Kasumi-1 (cell line): ENCODE measurements around the gene MRPL52.
A peak's percentile ranks its signal among the peaks of the same experiment; 100 is the strongest.
"Not testable (repeated sequence)": the region's sequence is repeated elsewhere in the genome, so short reads cannot be mapped to it uniquely, and the experiment has no call there.

ENCODE experiments used
- DNase-seq, 2 experiments: peaks; one replicate each; lab custom pipeline; 2025; lab: John Stamatoyannopoulos, UW

The MRPL52 gene

DNA sequence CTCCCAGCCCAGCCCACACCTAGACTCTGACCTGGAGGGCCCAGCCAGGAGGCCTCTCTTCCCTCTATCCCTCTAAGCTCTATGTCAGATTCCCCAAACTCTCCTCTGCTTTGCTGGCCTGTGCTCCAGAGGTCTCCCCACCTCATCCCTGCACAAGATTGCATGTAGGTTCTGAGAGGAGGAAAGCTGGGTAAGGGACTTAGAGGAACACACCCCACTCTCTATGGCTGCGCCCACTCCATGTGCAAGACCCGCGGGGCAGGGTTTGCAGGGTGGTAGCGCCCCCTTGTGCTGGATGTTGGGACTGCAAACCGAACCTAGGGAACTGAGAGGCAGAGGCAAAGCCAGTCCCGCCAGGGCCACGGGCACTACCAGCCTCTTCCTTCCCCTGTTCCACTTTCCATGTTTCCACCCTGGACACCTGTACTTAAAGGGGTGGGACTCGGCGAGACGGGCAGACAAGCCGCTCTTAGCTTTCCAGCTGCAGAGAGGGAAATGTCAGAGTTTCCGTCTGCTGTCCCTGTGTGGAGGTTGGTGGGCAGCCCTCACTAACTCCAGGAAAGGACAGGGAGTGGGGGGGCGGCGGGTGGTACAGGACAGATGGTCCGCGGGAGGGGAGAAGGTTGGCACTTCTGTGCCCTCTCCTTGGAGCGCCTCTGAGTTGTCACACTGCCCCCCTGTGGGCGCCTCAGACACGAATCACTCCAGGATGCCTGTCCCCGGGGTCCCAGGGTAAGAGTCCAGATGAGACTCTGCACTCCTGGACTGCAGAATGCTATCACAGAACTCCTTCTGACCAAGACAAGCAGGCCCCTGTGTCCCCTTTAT is 23.5 kb downstream of the MRPL52 start:
- peak; percentile 80 to 83 for DNase-seq

DNA sequence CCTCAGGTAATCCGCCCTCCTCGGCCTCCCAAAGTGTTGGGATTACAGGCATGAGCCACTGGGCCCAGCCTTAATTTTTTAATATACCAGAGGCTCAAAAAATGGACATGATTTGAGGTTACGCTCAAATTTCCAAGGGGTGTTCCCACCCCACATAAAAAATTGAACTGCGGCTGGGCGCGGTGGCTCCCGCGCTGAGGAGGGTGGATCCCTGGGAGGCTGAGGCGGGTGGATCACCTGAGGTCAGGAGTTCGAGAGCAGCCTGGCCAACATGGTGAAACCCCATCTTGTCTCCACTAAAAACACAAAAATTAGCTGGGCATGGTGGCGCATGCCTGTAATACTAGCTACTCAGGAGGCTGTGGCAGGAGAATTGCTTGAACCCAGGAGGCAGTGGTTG is 24.6 kb downstream of the MRPL52 start:
- DNase-seq, result not testable (repeated sequence)

DNA sequence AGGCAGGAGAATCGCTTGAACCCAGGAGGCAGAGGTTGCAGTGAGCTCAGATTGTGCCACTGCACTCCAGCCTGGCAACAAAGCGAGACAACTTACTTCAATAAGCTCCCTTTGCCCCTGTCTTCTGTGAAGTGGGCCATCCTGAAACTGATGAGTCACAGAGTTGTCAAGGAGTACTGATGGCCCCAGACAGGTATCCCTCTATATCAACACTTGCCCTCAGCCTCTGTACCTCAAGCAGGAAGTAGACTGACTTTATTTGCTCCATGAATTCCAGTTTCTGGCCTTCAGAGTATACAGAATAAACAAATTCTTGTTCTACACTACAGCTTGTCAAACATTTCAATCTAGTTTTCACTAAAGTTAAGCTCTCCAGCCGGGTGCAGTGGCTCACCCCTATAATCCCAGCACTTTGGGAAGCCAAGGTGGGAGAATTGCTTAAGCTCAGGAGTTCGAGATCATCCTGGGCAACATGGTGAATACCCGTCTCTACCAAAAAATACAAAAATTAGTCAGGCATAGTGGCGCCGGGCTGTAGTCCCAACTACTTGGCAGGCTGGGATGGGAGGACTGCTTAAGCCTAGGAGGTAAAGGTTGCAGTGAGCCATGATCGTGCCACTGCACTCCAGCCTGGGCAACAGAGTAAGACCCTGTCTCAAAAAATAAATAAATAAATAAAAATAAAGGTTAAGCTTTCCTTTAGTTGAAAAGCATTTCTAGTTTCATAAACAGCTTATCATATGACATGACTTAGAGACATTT is 25.5 kb downstream of the MRPL52 start:
- no peak for DNase-seq

DNA sequence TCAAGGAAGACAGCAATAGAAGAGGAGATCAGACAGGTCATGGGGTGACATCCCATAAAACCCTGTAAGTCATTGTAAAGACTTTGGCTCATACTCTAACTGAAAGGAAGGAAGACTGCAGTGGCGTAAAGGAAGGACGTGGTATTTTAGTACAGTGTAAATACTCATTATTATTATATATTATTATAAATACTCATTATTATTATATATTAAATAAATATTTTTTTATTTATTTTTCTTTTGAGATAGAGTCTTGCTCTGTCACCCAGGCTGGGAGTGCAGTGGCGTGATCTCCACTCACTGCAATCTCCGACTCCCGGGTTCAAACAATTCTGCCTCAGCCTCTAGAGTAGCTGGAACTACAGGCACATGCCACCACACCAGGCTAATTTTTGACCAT is 26.7 kb downstream of the MRPL52 start:
- DNase-seq, result no peak

DNA sequence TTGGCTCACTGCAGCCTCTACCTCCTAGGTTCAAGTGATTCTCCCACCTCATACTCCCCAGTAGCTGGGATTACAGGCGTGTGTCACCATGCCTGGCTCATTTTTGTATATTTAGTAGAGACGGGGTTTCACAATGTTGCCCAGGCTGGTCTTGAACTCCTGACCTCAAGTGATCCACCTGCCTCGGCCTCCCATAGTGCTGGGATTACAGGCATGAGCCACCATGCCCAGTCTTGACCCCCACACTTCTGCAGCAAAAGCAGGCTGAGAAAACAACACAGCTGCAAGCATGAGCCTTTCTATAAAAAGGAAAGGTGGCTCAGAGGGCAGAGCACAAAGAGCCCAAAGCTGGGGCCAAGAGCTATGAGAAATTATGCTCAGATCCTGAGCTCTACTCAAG is 30.7 kb downstream of the MRPL52 start:
- not testable (repeated sequence) for DNase-seq

DNA sequence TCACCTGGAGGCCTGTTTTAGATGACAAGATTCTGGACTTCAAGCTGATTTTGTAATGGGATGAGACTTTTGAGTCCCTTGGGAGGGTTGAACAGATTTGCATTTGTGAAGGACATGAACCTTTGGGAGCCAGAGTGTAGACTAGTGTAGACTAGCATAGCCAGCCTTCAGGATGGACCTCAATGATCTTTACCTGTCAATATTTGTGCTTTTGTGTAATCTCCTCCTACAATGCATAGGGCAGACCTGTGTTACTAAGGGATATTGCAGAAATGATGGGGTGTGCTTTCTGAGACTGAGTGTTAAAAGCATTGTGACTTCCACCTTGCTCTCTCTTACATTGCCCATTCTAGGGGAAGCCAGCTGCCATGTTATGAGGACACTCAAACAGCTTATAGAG is 32.0 kb downstream of the MRPL52 start:
- DNase-seq, result no peak

DNA sequence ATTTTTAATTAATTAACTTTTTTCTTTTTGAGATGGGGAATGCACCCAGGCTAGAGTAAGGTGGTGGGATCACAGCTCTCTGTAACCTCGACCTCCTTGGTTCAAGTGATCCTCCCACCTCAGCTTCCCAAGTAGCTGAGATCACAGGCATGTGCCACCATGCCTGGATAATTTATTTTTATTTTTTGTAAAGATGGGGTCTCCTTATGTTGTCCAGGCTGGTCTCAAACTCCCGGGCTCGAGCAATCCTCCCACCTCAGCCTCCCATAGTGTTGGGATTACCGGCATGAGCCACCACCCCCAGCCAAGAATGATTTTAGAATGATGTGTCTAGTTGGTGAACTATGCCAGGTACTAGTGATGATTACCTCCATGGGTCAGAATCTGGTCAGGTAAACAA is 35.3 kb downstream of the MRPL52 start:
- DNase-seq, result no peak

DNA sequence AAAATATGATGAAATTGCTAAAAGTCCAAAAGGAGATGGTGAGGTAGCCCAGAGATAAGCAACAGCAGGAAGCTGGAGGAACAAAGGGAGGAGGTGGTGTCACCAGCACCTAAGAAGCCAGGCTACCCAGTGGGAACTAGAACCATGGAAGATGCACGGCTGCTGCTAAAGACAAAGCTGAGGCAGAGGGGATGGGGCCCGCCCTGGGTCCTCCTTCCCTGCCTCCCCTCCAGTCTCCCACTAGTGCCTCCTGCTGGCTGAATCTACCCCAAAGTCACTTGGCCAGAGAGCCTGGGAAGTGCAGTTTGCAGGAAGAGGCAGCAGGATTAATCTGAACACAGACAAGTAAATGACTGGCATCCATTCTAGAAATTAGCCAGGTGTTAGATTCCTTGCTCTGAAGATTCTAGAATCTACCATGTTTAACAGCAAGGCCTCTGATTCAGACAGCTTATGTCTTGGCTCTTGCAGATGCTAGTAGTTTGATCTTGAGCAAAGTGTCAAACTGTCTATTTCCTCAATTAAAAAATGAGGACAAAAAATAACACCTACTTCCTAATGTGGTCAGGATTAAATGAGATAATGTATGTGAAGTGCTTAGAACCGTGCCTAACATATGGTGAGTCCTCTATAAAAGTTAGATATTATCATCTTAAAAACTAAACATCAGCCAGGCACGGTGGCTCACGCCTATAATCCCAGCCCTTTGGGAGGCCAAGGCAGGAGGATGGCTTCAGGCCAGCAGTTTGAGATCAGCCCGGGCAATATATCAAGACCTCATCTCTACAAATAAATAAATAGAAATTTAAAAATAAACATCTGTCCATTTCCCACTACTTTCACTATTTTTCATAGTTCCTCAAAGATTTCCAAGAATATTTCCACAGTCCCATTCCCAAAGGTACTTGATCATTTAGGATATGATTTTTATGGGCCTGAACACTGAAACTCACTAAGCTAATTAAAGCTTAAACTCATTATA is 36.0 kb downstream of the MRPL52 start:
- peak in 1 of 2 experiments; percentile 16 for DNase-seq

DNA sequence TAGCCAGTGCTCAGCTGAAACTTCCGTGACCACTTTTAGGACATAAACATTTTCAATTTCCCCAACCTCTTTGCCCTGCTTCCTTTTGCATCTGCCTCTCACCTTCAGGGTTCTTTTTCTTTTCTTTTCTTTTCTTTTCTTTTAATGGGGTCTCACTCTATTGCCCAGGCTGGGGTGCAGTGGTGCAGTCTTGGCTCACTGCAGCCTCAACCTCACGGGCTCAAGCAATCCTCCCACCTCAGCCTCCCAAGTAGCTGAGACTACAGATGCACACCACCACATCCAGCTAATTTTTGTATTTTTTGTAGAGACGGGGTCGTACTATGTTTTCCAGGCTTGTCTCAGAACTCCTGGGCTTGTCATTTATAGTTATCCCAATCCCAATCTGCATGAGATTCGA is 37.2 kb downstream of the MRPL52 start:
- no peak for DNase-seq

DNA sequence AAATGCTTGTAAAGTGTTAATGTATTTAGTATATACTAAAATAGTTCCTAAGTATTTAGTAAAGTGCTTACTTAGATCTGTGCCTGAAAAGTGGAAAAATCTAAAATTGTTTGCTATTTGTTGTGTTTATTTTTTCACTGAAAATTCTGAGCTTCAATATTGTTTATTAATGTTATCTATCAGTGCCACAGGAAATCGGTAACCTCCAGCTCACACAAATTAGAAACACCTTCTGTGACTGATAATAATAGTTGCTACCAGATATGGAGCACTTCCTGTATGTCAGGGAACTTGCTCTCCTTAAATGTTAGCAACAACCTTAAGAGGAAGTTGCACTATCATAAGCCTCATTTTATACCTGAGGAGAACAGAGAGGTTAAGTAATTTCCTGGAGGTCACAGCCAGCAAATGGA is 41.1 kb downstream of the MRPL52 start:
- DNase-seq, result peak in 1 of 2 experiments; percentile 79

DNA sequence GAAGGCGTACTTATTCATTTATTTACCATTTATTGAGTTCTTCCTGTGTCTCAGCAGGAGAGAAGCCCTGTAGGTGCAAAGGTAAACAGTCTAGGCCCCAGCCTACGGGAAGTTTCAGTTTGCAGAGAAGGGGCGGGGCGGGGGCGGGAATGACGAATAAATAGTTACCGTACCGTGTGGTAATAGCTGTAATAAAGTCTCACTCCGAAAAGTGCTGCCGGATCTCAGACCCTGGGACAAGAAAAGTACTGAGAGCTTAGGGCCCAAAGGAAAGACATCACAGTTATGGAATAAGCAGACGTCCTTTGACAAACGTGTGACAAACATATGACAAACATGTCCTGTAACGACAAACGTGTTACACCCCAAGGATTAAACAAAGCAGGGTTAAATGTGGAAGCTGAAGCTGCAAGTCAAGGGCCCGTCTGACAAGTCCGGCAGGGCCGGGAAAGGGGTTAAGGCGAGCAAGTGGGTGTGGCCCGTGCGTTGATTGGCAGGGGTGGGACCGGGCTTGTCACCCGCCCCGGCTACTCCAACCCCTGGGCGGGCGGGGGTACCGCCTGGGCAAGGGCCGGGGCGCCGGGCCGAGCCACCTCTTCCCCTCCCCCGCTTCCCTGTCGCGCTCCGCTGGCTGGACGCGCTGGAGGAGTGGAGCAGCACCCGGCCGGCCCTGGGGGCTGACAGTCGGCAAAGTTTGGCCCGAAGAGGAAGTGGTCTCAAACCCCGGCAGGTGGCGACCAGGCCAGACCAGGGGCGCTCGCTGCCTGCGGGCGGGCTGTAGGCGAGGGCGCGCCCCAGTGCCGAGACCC is 41.7 kb downstream of the MRPL52 start, which contains the start of gene LRP10:
Gene LRP10, plus strand, starts transcription at position 517 of the 809 bp plus-strand sequence. CDS start 564 bp downstream, outside the sequence.
- peak; percentile 79 for DNase-seq

DNA sequence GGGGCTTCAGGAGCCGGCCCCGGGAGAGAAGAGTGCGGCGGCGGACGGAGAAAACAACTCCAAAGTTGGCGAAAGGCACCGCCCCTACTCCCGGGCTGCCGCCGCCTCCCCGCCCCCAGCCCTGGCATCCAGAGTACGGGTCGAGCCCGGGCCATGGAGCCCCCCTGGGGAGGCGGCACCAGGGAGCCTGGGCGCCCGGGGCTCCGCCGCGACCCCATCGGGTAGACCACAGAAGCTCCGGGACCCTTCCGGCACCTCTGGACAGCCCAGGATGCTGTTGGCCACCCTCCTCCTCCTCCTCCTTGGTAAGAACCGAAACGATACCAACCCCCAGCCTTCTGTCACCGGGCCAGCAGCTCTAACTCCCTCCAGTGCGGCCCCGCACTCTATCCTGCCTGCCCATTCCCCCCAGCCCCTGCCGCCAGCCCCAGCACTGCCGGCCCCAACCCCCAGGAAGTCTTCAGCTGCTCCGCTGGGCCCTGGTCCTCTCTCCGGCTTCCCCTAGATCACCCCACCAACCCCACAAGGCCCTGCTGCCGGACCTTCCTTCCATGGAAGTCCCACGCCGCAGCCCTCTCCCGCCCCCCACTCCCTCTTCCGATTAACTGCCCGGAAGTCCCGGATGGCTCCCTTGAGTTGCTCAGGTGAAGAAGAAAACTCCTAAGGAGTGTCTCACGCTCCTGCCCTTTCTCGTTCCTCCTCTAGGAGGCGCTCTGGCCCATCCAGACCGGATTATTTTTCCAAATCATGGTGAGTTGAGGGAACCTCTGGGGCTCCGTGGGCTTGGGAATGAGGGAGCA is 42.5 kb downstream of the MRPL52 start:
- DNase-seq, result peak; percentile 64 to 72

DNA sequence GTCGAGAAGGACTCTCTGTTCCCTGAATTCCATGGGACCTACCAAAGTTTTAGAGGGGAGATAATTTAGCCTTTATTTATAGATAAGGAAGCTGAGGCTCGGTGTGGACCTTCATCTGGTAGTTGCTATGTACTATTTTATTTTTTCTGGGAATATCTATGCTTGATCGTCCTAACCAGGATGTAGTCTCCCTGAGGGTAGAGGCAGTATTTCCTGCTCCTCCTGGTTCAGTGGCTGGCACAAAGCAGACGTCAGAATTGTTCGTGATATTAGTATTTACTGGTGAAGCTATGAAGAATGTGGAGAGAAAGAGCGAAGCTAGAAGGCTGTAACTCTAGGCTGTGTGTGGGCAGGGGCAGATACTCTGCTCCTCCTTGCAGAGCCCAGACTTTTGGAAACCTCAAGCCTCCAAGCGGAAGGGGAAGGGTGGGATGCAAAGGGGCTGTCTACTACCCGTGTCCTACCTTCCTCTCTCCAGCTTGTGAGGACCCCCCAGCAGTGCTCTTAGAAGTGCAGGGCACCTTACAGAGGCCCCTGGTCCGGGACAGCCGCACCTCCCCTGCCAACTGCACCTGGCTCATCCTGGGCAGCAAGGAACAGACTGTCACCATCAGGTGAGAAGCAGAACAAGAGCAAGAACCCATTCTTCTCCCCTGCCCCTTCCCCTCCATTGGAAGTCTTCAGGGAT is 43.3 kb downstream of the MRPL52 start:
- no peak for DNase-seq

DNA sequence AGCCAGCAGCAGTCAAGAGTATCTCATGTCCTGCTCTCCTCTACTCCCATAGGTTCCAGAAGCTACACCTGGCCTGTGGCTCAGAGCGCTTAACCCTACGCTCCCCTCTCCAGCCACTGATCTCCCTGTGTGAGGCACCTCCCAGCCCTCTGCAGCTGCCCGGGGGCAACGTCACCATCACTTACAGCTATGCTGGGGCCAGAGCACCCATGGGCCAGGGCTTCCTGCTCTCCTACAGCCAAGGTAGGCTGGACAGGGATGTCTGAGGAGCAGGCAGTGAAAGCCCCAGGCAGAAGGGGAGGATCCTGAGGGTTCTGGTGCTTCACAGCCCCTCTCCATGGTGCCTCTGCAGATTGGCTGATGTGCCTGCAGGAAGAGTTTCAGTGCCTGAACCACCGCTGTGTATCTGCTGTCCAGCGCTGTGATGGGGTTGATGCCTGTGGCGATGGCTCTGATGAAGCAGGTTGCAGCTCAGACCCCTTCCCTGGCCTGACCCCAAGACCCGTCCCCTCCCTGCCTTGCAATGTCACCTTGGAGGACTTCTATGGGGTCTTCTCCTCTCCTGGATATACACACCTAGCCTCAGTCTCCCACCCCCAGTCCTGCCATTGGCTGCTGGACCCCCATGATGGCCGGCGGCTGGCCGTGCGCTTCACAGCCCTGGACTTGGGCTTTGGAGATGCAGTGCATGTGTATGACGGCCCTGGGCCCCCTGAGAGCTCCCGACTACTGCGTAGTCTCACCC is 45.5 kb downstream of the MRPL52 start:
- DNase-seq, result no peak

DNA sequence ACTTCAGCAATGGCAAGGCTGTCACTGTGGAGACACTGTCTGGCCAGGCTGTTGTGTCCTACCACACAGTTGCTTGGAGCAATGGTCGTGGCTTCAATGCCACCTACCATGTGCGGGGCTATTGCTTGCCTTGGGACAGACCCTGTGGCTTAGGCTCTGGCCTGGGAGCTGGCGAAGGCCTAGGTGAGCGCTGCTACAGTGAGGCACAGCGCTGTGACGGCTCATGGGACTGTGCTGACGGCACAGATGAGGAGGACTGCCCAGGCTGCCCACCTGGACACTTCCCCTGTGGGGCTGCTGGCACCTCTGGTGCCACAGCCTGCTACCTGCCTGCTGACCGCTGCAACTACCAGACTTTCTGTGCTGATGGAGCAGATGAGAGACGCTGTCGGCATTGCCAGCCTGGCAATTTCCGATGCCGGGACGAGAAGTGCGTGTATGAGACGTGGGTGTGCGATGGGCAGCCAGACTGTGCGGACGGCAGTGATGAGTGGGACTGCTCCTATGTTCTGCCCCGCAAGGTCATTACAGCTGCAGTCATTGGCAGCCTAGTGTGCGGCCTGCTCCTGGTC is 46.1 kb downstream of the MRPL52 start:
- DNase-seq, result no peak

DNA sequence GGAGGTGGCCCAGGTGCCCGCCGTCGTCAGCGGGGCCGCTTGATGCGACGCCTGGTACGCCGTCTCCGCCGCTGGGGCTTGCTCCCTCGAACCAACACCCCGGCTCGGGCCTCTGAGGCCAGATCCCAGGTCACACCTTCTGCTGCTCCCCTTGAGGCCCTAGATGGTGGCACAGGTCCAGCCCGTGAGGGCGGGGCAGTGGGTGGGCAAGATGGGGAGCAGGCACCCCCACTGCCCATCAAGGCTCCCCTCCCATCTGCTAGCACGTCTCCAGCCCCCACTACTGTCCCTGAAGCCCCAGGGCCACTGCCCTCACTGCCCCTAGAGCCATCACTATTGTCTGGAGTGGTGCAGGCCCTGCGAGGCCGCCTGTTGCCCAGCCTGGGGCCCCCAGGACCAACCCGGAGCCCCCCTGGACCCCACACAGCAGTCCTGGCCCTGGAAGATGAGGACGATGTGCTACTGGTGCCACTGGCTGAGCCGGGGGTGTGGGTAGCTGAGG is 47.4 kb downstream of the MRPL52 start:
- DNase-seq, result no peak

DNA sequence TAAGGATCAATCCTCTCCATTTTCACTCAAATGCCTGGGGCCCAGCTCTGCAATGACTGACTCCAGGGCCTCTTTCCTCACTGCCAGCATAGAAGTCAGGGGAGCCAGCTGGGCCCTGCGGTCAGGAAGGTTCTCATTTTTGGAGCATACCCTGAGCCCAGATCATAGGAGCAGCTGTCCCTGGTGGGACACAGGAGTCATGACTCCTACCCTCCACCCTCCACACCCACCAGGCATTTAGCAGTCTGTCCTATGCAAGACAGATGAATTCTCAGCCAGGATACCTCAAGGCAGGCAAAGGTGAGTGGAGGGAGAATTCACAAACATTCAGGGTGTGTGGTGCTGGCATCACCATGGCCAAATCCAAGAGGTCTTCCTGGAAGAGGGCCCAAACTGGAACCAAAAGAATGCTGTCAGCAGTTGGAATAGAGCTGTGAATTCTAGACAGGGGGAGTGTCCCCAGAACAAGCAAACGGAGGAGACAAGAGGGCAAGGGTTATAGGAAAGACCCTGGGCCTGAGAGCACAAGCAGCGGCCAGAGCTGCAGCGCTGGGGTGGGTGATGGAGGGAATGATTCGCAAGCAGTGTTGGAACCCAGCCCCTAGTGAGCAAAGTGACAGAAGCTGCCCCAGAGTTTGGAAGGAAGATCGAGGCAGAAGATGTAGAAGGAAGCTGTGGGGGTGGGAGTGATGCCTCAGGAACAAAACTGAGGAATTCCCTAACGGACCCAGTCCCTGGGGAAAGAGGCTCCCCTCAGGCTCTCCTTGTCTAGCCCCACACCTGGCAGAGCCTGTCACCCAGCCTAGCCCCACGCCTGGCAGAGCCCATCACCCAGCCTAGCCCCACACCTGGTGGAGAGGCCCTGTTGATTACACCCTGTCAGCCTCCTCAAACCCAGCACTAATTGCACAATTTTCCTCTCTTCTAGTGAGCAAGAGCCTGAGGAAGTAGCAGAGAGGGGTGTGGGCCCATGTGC is 48.9 kb downstream of the MRPL52 start:
- DNase-seq, result no peak
